ENCODE data around the gene XK. TPM values are rescaled to one million over a fixed set of nuclear protein-coding genes. Genes with fewer than 3 reads are reported as not detected.

Gene XK
- total RNA-seq, 1 experiment from 2014 or later = 3.7 TPM

GRCh38 chrX:37746951-37747350 lies 61.4 kb downstream of the XK start:
- no peak for DNase-seq
- POLR2A ChIA-PET (ENCODE audit: unreplicated experiment) = no interaction called here
- Histone ChIP-seq H3K4me3 (no peak overlapping the region), H3K27me3 (ENCODE audit: insufficient read depth, low read depth) (no peaks in the 10 kb centered on the region), H3K9me3 (ENCODE audit: insufficient read depth, low read depth) (no peaks in the 10 kb centered on the region), H3F3A (ENCODE audit: insufficient read depth, low read depth) (no peaks in the 10 kb centered on the region), H3K4me2 (no peak overlapping the region), H3K27ac (no peak overlapping the region), H3K36me3 (ENCODE audit: low read depth) (no peaks in the 10 kb centered on the region), H3K4me1 (replicated peaks; ENCODE audit: insufficient read depth) (no peaks in the 10 kb centered on the region), H3K79me2 (ENCODE audit: low read depth) (no peaks in the 10 kb centered on the region), H4K20me1 (ENCODE audit: insufficient read depth) (no peaks in the 10 kb centered on the region), H3K9me2 (ENCODE audit: insufficient read depth) (no peaks in the 10 kb centered on the region), H2AFZ (no peak overlapping the region)
- BruUV-seq (replicated peaks) = no TSS peak
- CTCF ChIA-PET = no interaction called here
- TF ChIP-seq EZH2 (IDR thresholded peaks at IDR 0.05; ENCODE audit: low read depth) = no peak
- TF ChIP-seq CTCF (conservative IDR thresholded peaks at IDR 0.05) = no peak
- intact Hi-C loops (cut with micrococcal nuclease; ENCODE audit: unreplicated experiment) = loop anchor here (5.0 kb wide), 2 partner anchors 175 to 240 kb away; partner anchors contain the start of gene LANCL3

GRCh38 chrX:37752281-37752680 lies 66.7 kb downstream of the XK start:
- no peaks in the 10 kb centered on the region for H3K79me2 ChIP-seq (ENCODE audit: low read depth)
- H3K9me2 ChIP-seq (ENCODE audit: insufficient read depth) = no peaks in the 10 kb centered on the region
- no peak overlapping the region for H2AFZ ChIP-seq
- ChIA-PET CTCF (no interaction called here), POLR2A (ENCODE audit: unreplicated experiment) (no interaction called here)
- no peaks in the 10 kb centered on the region for H3K9me3 ChIP-seq (ENCODE audit: insufficient read depth, low read depth)
- no peak overlapping the region for H3K4me2 ChIP-seq
- no peaks in the 10 kb centered on the region for H3K36me3 ChIP-seq (ENCODE audit: low read depth)
- H3K27me3 ChIP-seq (ENCODE audit: insufficient read depth, low read depth) = no peaks in the 10 kb centered on the region
- TF ChIP-seq EZH2 (IDR thresholded peaks at IDR 0.05; ENCODE audit: low read depth) = no peak
- TF ChIP-seq CTCF (conservative IDR thresholded peaks at IDR 0.05) = no peak
- H3K27ac ChIP-seq = no peak overlapping the region
- no peaks in the 10 kb centered on the region for H3K4me1 ChIP-seq (replicated peaks; ENCODE audit: insufficient read depth)
- no peak overlapping the region for H3K4me3 ChIP-seq
- H3F3A ChIP-seq (ENCODE audit: insufficient read depth, low read depth) = no peaks in the 10 kb centered on the region
- H4K20me1 ChIP-seq (ENCODE audit: insufficient read depth) = no peaks in the 10 kb centered on the region
- intact Hi-C loops (cut with micrococcal nuclease; ENCODE audit: unreplicated experiment) = no loop called here
- BruUV-seq (replicated peaks) = no TSS peak
- DNase-seq = no peak

GRCh38 chrX:37752936-37753335 lies 67.3 kb downstream of the XK start:
- intact Hi-C loops (cut with micrococcal nuclease; ENCODE audit: unreplicated experiment) = no loop called here
- no TSS peak for BruUV-seq (replicated peaks)
- Histone ChIP-seq H3K9me2 (ENCODE audit: insufficient read depth) (no peaks in the 10 kb centered on the region), H3K4me2 (no peak overlapping the region), H2AFZ (no peak overlapping the region), H3K79me2 (ENCODE audit: low read depth) (no peaks in the 10 kb centered on the region), H3K4me3 (no peak overlapping the region), H3K27ac (no peak overlapping the region), H3K4me1 (replicated peaks; ENCODE audit: insufficient read depth) (no peaks in the 10 kb centered on the region), H3K9me3 (ENCODE audit: insufficient read depth, low read depth) (no peaks in the 10 kb centered on the region), H4K20me1 (ENCODE audit: insufficient read depth) (no peaks in the 10 kb centered on the region), H3F3A (ENCODE audit: insufficient read depth, low read depth) (no peaks in the 10 kb centered on the region), H3K36me3 (ENCODE audit: low read depth) (no peaks in the 10 kb centered on the region), H3K27me3 (ENCODE audit: insufficient read depth, low read depth) (no peaks in the 10 kb centered on the region)
- CTCF ChIA-PET = no interaction called here
- no peak for DNase-seq
- POLR2A ChIA-PET (ENCODE audit: unreplicated experiment) = no interaction called here
- TF ChIP-seq CTCF (conservative IDR thresholded peaks at IDR 0.05) = no peak
- TF ChIP-seq EZH2 (IDR thresholded peaks at IDR 0.05; ENCODE audit: low read depth) = no peak

Measured in PC-9 (cell line).